Muscle of arm (tissue), 14 donors: ENCODE measurements around the gene PRKD2. TPM values are rescaled to one million over a fixed set of nuclear protein-coding genes. Genes with fewer than 3 reads are reported as not detected.
"Not testable (repeated sequence)": the region's sequence is repeated elsewhere in the genome, so short reads cannot be mapped to it uniquely, and the experiment has no call there.

ENCODE experiments used
- DNase-seq: peaks from one replicate; pipeline ENCODE4 v3.0.0-alpha.2; 2013
- long read RNA-seq, 11 donors: transcript quantifications; one replicate each; lab custom pipeline, GENCODE V29; 2026
- polyA plus RNA-seq, 12 donors: library from polyadenylated mRNA; unstranded; fragments of 120-200 nt; gene quantifications; one replicate each; pipeline ENCODE4 v1.2.1, GENCODE V29; 2013; ENCODE audit not compliant: insufficient read length in 12 of 12

PRKD2 gene
- 10 to 100 TPM in 11 of 12 donors, not detected in 1; 15.9 to 43.5 (median 22.3) TPM for polyA plus RNA-seq
- long read RNA-seq, donor 1, partial matches to known transcripts, result 12 of 13 reads
- long read RNA-seq, donor 1, other reads (novel, unspliced or antisense), result 0 of 13 reads
- long read RNA-seq, donor 2, partial matches to known transcripts, result 0 of 1 reads
- long read RNA-seq, donor 2, other reads (novel, unspliced or antisense), result 0 of 1 reads
- long read RNA-seq, donor 3, partial matches to known transcripts, result 0 of 4 reads
- long read RNA-seq, donor 3, other reads (novel, unspliced or antisense), result 0 of 4 reads
- long read RNA-seq, donor 4, partial matches to known transcripts, result 0 of 1 reads
- long read RNA-seq, donor 4, other reads (novel, unspliced or antisense), result 0 of 1 reads
- long read RNA-seq, donor 5, result 0 reads
- long read RNA-seq, donor 6, partial matches to known transcripts, result 0 of 2 reads
- long read RNA-seq, donor 6, other reads (novel, unspliced or antisense), result 0 of 2 reads
- long read RNA-seq, donor 7, partial matches to known transcripts, result 0 of 1 reads
- long read RNA-seq, donor 7, other reads (novel, unspliced or antisense), result 0 of 1 reads
- long read RNA-seq, donor 8, partial matches to known transcripts, result 0 of 2 reads
- long read RNA-seq, donor 8, other reads (novel, unspliced or antisense), result 0 of 2 reads
- long read RNA-seq, donor 9, partial matches to known transcripts, result 0 of 2 reads
- long read RNA-seq, donor 9, other reads (novel, unspliced or antisense), result 0 of 2 reads
- long read RNA-seq, donor 10, partial matches to known transcripts, result 0 of 2 reads
- long read RNA-seq, donor 10, other reads (novel, unspliced or antisense), result 0 of 2 reads
- long read RNA-seq, donor 11, partial matches to known transcripts, result 0 of 2 reads
- long read RNA-seq, donor 11, other reads (novel, unspliced or antisense), result 0 of 2 reads

GRCh38 chr19:46717034-46717715, at the start of gene PRKD2:
PRKD2 (minus strand) TSS chr19:46717114; CDS start chr19:46716370, 744 bp downstream.
- peak; percentile 93 for DNase-seq

DNA sequence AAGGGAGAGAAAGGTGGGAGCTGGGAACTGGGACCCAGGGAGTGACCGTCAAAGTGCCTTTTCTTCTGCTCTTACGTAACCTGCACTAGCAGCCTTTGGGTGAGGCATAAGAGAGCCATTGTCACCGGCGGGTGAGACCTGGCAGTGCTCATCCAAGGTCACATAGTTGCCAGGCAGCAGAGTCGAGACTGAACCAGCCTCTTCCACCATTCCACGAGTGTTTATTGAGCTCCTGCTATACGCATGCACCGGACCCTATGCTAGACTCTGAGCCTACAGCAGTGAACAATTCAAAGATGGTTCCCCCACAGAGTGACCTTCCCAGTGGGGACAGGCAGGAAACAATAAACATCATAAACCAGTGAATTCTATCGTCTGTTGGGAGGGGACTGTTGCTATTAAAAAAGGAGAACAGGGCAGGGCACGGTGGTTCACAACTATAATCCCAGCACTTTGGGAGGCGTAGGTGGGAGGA, 47.9 kb upstream of the PRKD2 start:
- DNase-seq, result no peak

GRCh38 chr19:46762245-46762890, 45.5 kb upstream of the PRKD2 start:
- no peak for DNase-seq

DNA sequence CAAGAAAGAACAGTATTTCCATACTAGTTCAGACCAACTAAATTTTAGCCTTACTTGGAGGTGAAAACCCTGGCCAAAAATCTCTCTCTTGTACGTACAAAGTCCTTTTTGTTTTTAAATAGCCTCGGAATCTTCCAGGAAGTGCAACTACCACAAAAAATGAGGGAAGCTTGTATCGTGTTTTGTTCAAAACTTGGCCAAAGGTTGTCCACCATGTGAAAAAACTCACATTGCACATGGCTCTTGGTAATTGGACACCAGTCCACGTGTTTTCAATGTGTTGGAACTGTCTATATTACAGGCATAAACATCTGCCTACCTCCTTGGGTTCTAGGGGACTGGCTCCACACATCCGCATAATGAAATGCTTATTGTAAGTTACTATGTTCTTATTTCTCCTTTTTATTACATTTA, 44.5 kb upstream of the PRKD2 start:
- no peak for DNase-seq

GRCh38 chr19:46760897-46761296, 44.0 kb upstream of the PRKD2 start:
- DNase-seq, result not testable (repeated sequence)

DNA sequence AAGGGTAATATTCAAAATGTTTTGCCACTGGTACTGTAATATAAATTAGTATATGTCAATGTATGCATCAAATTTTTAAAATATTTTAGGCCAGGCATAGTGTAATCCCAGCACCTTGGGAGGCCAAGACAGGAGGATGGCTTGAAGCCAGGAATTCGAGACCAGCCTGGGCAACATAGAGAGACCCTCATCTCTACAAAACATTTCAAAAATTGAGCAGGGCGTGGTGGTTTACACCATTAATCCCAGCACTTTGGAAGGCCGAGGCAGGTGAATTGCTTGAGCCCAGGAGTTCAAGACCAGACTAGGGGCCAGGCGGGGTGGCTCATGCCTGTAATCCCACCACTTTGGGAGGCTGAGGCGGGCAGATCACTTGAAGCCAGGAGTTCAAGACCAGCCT, 43.4 kb upstream of the PRKD2 start:
- DNase-seq, result no peak

DNA sequence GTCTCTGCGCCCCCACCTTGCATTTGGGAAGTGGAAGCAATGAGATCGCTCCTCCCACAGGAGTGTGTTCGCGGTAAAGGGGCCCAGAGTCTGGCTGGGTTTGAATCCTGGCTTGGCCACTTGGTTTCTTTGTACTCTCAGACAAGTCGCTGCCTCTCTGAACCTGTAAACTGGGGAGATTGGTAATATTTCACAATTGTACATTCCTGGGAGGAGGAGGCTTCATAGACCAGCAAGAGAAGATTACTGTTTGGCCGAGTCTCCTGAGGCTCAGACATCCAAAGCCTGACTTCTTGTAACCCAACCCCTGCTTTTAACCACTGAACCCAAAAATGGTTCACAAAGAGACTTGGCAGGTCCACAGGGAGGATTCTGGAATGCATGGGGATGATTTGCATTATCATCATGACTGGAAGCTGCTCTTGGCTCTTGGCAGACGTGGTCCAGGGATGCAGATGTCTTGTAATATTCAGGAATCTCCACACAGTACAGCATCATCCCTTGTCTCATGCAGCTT, 43.0 kb upstream of the PRKD2 start:
- no peak for DNase-seq

- DNase-seq, result no peak
Observed at GRCh38 chr19:46759206-46759605, 42.3 kb upstream of the PRKD2 start.

- no peak for DNase-seq
Observed at GRCh38 chr19:46756544-46756888, 39.6 kb upstream of the PRKD2 start.

- DNase-seq, result no peak
Observed at GRCh38 chr19:46755853-46756543, 39.1 kb upstream of the PRKD2 start.

- no peak for DNase-seq
Observed at GRCh38 chr19:46755077-46755852, 38.4 kb upstream of the PRKD2 start.

GRCh38 chr19:46753420-46754155, 36.7 kb upstream of the PRKD2 start:
- no peak for DNase-seq

DNA sequence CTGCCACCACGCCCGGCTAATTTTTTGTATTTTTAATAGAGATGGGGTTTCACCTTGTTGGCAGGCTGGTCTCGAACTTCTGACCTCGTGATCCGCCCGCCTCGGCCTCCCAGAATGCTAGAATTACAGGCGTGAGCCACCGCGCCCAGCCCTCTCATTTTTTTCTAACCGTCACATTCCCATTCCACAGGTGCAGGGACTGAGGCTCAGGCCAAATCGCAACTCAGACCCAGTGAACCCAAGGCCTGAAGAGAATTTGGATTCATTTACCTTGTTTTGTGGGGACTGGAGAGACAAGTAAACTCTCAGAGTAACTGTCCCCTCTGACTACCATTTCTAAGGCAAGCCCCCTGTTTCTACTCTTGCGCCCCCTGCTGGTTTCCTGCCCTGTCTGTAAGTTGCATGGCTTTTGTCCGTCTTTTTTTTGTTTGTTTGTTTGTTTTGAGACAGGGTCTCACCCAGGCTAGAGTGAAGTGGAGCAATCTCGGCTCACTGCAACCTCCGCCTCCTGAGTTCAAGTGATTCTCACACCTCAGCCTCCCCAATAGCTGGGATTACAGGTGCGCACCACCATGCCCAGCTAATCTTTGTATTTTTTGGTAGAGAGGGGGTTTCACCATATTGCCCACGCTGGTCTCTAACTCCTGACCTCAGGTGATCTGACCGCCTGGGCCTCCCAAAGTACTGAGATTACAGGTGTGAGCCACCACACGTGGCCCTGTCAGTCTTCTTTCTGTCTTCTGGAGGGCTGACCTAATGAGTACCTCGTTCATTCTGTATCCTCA, 31.6 kb upstream of the PRKD2 start:
- DNase-seq, result no peak

DNA sequence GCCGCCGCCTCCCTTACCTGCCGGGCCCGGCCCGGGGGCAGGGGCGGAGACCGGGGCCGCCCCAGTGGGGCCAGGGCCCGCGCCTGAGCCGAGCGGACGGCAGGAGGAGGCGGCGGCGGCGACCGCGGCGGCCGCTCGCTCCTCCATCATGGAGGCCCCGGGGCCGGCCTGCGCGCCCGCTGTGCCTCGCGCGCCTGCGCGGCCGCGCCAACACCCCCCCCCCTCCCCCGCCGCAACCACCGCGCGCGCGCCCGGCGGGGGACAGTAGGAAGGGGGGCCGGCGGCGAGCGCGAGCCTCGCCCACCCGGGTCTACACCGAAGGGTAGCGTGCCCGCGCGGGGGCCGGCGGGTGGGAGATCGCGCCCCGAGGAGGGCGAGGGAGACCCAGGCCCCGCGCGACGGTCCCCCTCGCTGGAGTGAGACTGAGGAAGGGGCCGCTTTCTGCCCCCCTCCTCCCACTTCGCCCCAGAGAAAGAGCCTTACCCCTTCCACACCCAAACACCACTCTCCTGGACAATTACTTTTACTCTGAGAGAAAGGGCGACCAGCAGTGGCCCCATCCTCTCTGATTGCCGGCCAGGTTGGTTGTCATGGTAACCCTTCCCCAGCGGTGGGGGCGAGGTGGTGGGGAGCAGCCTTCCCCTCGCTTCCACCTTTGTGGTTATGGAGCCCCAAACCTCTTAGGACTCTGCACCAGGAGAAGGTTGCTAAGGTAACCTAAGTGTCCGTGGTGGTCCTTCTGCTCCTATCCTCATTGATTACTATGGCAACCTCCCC, 29.6 kb upstream of the PRKD2 start, which contains the start of gene STRN4:
TSS of gene STRN4 (minus strand) at position 170 of the 777 bp plus-strand sequence. CDS start at position 150, 20 bp downstream.
- DNase-seq, result no peak

DNA sequence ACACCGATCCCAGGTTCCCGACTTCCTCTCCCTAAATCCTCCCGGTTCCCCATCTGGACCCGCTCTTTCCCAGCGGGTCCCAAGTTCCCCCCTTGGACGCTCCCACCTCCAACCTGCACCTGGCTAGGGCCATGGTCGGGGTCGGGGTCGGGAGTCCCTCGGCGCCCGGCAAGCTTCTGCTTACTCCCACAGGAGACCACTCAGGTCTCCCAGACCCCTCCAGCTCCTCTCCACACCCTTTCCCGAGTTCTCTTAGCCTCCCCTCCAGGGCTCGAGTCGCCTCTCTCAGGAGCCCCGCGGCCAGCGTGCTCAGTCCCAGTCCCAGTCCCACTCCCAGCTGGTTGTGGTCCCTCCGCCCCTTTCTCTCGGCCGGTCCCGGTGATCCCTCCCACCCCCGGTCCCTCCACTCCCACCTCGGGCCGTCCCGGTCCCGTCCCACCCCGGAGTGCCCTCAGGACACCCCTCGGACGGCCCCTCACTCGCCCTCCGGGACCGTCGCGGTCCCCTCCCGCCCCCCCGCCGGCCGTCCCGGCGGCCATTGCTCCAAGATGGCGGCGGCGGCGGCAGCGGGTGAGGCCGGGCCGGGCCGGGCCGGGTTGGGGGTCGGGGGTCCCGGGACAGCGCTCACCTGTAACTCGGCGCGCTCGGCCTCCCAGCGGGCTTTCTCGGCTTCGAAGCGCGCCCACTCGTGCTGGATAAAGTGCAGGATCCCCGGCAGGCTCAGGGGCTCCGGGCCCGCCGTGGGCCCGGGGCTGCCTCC, 28.8 kb upstream of the PRKD2 start, which contains the start of gene FKRP:
TSS of gene FKRP (plus strand) at position 537 of the 760 bp plus-strand sequence. CDS start 9,394 bp downstream, outside the sequence.
- no peak for DNase-seq

DNA sequence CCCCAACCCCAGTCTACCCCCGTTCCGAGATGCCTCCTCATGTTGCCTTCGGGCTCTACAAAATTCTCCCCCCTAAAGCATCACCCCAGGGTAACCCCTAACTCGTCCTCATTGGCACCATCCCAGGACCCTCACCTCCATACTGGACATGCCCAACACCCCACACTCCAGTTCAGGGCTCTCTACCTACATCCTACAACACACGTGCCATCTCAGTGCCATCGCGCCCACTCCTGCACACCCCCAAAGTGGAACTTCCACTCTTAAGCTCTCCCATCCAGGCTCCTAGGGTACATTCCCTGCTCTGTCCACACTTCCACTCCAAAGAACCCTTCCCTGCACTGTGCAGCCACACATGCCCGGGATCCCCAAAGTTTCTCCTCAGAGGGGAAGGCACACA, 28.1 kb upstream of the PRKD2 start:
- no peak for DNase-seq
